Keratinocyte (primary cell): ENCODE measurements around the gene ZP2. TPM values are rescaled to one million over a fixed set of nuclear protein-coding genes. Genes with fewer than 3 reads are reported as not detected.

Experiments used
- DNase-seq: peaks from one replicate; pipeline ENCODE4 v3.0.0-alpha.2; 2011; ENCODE audit warnings: low read depth, missing footprints, low spot score
- FAIRE-seq: peaks from 2 replicates; lab custom pipeline; 2011; peaks lifted over from hg19 to GRCh38; lab: Jason Lieb, UNC
- H2AFZ ChIP-seq: 2 replicates; pipeline ENCODE4 v1.6.0; 2012; ENCODE audit warnings: low read length, control low read depth, inconsistent platforms; ENCODE audit not compliant: control insufficient read depth
- H3K27ac ChIP-seq: 2 replicates; pipeline ENCODE4 v1.5.1; 2011; ENCODE audit warnings: low read length; ENCODE audit not compliant: control insufficient read depth, insufficient read depth
- H3K27me3 ChIP-seq: 3 replicates; pipeline ENCODE4 v1.6.0; 2011; ENCODE audit warnings: low read length; ENCODE audit not compliant: control insufficient read depth, insufficient read depth; ENCODE audit errors: extremely low read depth
- H3K36me3 ChIP-seq, 2 experiments: 2 replicates in 1 of 2; 3 replicates in 1 of 2; pipeline ENCODE4 v1.5.1; 2011; ENCODE audit warnings: low read length in 2 of 2, mild to moderate bottlenecking in 1 of 2; ENCODE audit not compliant: control insufficient read depth in 2 of 2, insufficient read depth in 2 of 2; ENCODE audit errors: extremely low read depth in 1 of 2
- H3K4me1 ChIP-seq: 3 replicates; pipeline ENCODE4 v1.5.1; 2011; ENCODE audit warnings: low read length; ENCODE audit not compliant: control insufficient read depth, insufficient read depth; ENCODE audit errors: extremely low read depth
- H3K4me2 ChIP-seq: 3 replicates; pipeline ENCODE4 v1.6.0; 2011; ENCODE audit warnings: low read depth, low read length; ENCODE audit not compliant: control insufficient read depth, insufficient read depth; ENCODE audit errors: extremely low read depth
- H3K4me3 ChIP-seq, 3 experiments: fragments of 200-600 bp in 1 of 3; sonication (generic) in 1 of 3; 2 replicates in 2 of 3; 3 replicates in 1 of 3; pipeline ENCODE4 v1.5.1; 2011 to 2016; ENCODE audit warnings: low read length in 3 of 3, mild to moderate bottlenecking in 3 of 3, control low read depth in 2 of 3, inconsistent platforms in 1 of 3, low read depth in 1 of 3, mixed read lengths in 1 of 3, mixed run types in 1 of 3, moderate library complexity in 1 of 3; ENCODE audit not compliant: control insufficient read depth in 2 of 3, insufficient read depth in 2 of 3; ENCODE audit errors: extremely low read depth in 1 of 3
- H3K79me2 ChIP-seq: 2 replicates; pipeline ENCODE4 v1.6.0; 2012; ENCODE audit warnings: low read length; ENCODE audit not compliant: control insufficient read depth, insufficient read depth
- H3K9ac ChIP-seq: 3 replicates; pipeline ENCODE4 v1.6.0; 2011; ENCODE audit warnings: low read length; ENCODE audit not compliant: control insufficient read depth, insufficient read depth; ENCODE audit errors: extremely low read depth
- H3K9me1 ChIP-seq: 3 replicates; pipeline ENCODE4 v1.6.0; 2011; ENCODE audit warnings: low read length; ENCODE audit not compliant: control insufficient read depth, insufficient read depth; ENCODE audit errors: extremely low read depth
- H3K9me3 ChIP-seq: 2 replicates; pipeline ENCODE4 v1.5.1; 2012; ENCODE audit warnings: low read depth, low read length; ENCODE audit not compliant: control insufficient read depth
- H4K20me1 ChIP-seq: 3 replicates; pipeline ENCODE4 v1.6.0; 2011; ENCODE audit warnings: low read length; ENCODE audit not compliant: control insufficient read depth, insufficient read depth; ENCODE audit errors: extremely low read depth
- CTCF ChIP-seq, 3 experiments: IDR thresholded peaks in 1 of 3; conservative IDR thresholded peaks in 1 of 3; optimal IDR thresholded peaks in 1 of 3; 2 replicates in 2 of 3; 3 replicates in 1 of 3; pipeline versions ENCODE3 to v1.5.1; 2011; ENCODE audit warnings: low read length in 3 of 3, mild to moderate bottlenecking in 3 of 3, moderate library complexity in 2 of 3, control low read depth in 1 of 3, inconsistent platforms in 1 of 3; ENCODE audit not compliant: insufficient read depth in 2 of 3; ENCODE audit errors: extremely low read depth in 1 of 3
- EZH2 ChIP-seq: IDR thresholded peaks from one replicate; pipeline ENCODE4 v1.6.1; 2012; ENCODE audit warnings: inconsistent platforms, mild to moderate bottlenecking, low read length, moderate library complexity
- dilution Hi-C: fragments of 300-500 bp; cut with MboI; formaldehyde crosslinking; loops from one replicate; pipeline ENCODE4 v1.7.0; 2020; ENCODE audit warnings: low sequenced_read_pairs; ENCODE audit not compliant: extremely low pct_ligation_motif_present
- polyA plus RNA-seq, 5 experiments: library from polyadenylated mRNA; depleted of rRNA in 3 of 5; stranded (reverse) in 3 of 5; stranded (forward) in 1 of 5; unstranded in 1 of 5; fragments of >200 nt; gene quantifications; 1 replicate in 1 of 5; 2 replicates in 3 of 5; 3 replicates in 1 of 5; pipeline versions ENCODE4 v1.2.1 to v1.2.3, GENCODE V29; 2011 to 2012; ENCODE audit warnings: missing spikeins in 2 of 5, low read depth in 1 of 5, low replicate concordance in 1 of 5

ZP2 gene
- polyA plus RNA-seq, 1 donor (not counting 4 experiments of a cell fraction or from before 2014, with no cell fraction given) = not detected

GRCh38 chr16:21203155-21203797, 8.1 kb downstream of the ZP2 start:
- dilution Hi-C loops = no loop called here
- Histone ChIP-seq H3K9ac (no peak overlapping the region), H3K36me3 (no peaks in the 10 kb centered on the region), H3K4me1 (no peaks in the 10 kb centered on the region), H3K9me3 (no peaks in the 10 kb centered on the region), H3K79me2 (no peaks in the 10 kb centered on the region), H2AFZ (no peak overlapping the region), H3K4me2 (no peak overlapping the region), H3K27ac (no peak overlapping the region), H3K27me3 (peaks cover 8% of the 10 kb centered on the region), H3K9me1 (no peaks in the 10 kb centered on the region), H3K4me3 (no peak overlapping the region), H4K20me1 (no peaks in the 10 kb centered on the region)
- FAIRE-seq (no peak), DNase-seq (no peak)
- TF ChIP-seq EZH2 (no peak), CTCF (optimal IDR thresholded peaks at IDR 0.05 in 1 of 3, IDR thresholded peaks at IDR 0.05 in 1 of 3, conservative IDR thresholded peaks at IDR 0.05 in 1 of 3; ENCODE audit: extremely low read depth in 1 of 3, insufficient read depth in 2 of 3, low read length in 3 of 3) (no peak)

GRCh38 chr16:21199607-21200218, 11.7 kb downstream of the ZP2 start:
- Histone ChIP-seq H3K4me1 (no peaks in the 10 kb centered on the region), H3K4me2 (no peak overlapping the region), H3K27ac (no peak overlapping the region), H3K27me3 (peaks cover 8% of the 10 kb centered on the region), H3K9me3 (no peaks in the 10 kb centered on the region), H2AFZ (no peak overlapping the region), H4K20me1 (no peaks in the 10 kb centered on the region), H3K79me2 (no peaks in the 10 kb centered on the region), H3K9me1 (no peaks in the 10 kb centered on the region), H3K36me3 (no peaks in the 10 kb centered on the region), H3K4me3 (no peak overlapping the region), H3K9ac (no peak overlapping the region)
- TF ChIP-seq CTCF (optimal IDR thresholded peaks at IDR 0.05 in 1 of 3, IDR thresholded peaks at IDR 0.05 in 1 of 3, conservative IDR thresholded peaks at IDR 0.05 in 1 of 3; ENCODE audit: extremely low read depth in 1 of 3, insufficient read depth in 2 of 3, low read length in 3 of 3) (no peak), EZH2 (no peak)
- DNase-seq = no peak
- dilution Hi-C loops = no loop called here
- FAIRE-seq = no peak
